DND-41 (cell line): Measurements from ENCODE around the gene TGM2.

Source experiments
- ATAC-seq: fragments of 200-7000 bp; cut with Tn5 transposase; 3 replicates; pipeline ENCODE4 v1.9.1; 2021; ENCODE audit warnings: low read depth; ENCODE audit not compliant: insufficient read depth
- DNase-seq: peaks from one replicate; pipeline ENCODE4 v3.0.0-alpha.2; 2020
- H2AFZ ChIP-seq: 2 replicates; pipeline ENCODE4 v1.6.0; 2012; ENCODE audit warnings: low read depth, low read length
- H3K27ac ChIP-seq: 2 replicates; pipeline ENCODE4 v1.5.1; 2012; ENCODE audit warnings: low read length, inconsistent platforms
- H3K27me3 ChIP-seq: fragments of 200-600 bp; sonication (generic); 2 replicates; pipeline ENCODE4 v1.6.0; 2012; ENCODE audit warnings: low read length, mild to moderate bottlenecking, inconsistent platforms; ENCODE audit not compliant: insufficient read depth, poor library complexity
- H3K36me3 ChIP-seq: 2 replicates; pipeline ENCODE4 v1.5.1; 2012; ENCODE audit warnings: low read length, inconsistent platforms; ENCODE audit not compliant: insufficient read depth
- H3K4me1 ChIP-seq: 2 replicates; pipeline ENCODE4 v1.5.1; 2012; ENCODE audit warnings: mild to moderate bottlenecking, low read length; ENCODE audit not compliant: insufficient read depth
- H3K4me2 ChIP-seq: 2 replicates; pipeline ENCODE4 v1.6.0; 2012; ENCODE audit warnings: mild to moderate bottlenecking, moderate library complexity, low read length, inconsistent platforms; ENCODE audit not compliant: insufficient read depth
- H3K4me3 ChIP-seq, 2 experiments: fragments of 200-600 bp in 1 of 2; shearing (Covaris generic) in 1 of 2; 2 replicates each; pipeline ENCODE4 v1.5.1; 2012 to 2016; ENCODE audit warnings: inconsistent platforms in 2 of 2, low read length in 2 of 2, mild to moderate bottlenecking in 2 of 2, low read depth in 1 of 2, moderate library complexity in 1 of 2
- H3K79me2 ChIP-seq: 2 replicates; pipeline ENCODE4 v1.6.0; 2012; ENCODE audit warnings: low read length, inconsistent platforms; ENCODE audit not compliant: insufficient read depth
- H3K9ac ChIP-seq: 2 replicates; pipeline ENCODE4 v1.6.0; 2012; ENCODE audit warnings: low read depth, mild to moderate bottlenecking, inconsistent platforms, low read length, moderate library complexity
- H3K9me3 ChIP-seq: 2 replicates; pipeline ENCODE4 v1.5.1; 2012; ENCODE audit warnings: low read length, moderate library complexity, mild to moderate bottlenecking, inconsistent platforms; ENCODE audit not compliant: insufficient read depth, severe bottlenecking
- H4K20me1 ChIP-seq: 2 replicates; pipeline ENCODE4 v1.6.0; 2012; ENCODE audit warnings: low read length; ENCODE audit not compliant: insufficient read depth
- EZH2 ChIP-seq: IDR thresholded peaks from 3 replicates; pipeline ENCODE4 v1.6.1; 2012; ENCODE audit warnings: borderline replicate concordance, low read depth, mild to moderate bottlenecking, moderate library complexity, low read length, inconsistent platforms; ENCODE audit not compliant: severe bottlenecking
- TF ChIP-seq, protein P1 (sequence below): IDR thresholded peaks from 2 replicates; pipeline ENCODE4 v1.5.1; 2012; ENCODE audit warnings: borderline replicate concordance, low read length, moderate library complexity, mild to moderate bottlenecking; ENCODE audit not compliant: poor library complexity, severe bottlenecking; ENCODE audit errors: extremely low read depth

Gene TGM2

DNA sequence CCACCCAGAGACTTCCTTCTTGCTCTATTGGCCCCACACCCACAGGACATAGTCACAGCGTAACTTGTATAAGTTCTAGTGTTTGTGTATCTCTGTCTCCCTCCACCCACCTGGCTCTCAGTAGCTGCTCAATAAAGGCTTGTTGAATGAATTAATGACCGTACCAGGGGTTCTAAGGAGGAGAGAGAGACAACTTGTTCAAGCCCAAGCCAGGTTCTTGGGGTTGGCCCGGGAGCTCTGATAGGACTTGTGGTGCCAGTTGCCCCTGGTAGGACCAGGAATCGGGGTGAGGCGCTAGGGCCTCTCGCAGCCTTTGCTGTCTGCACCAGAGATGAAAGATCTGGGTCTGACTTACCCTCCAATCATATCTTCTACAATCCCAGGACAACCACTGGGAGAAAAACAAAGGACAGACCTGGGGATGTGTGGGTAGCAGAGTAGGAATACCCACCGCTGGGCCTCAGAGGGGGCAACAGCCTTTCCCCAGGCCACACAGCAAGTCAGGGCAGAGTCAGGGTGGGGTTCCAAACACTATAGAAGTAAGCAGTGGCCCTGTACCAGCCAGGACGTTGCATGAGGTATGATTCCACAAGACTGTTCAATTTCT lies 5.3 kb upstream of the TGM2 start:
- Histone ChIP-seq H3K27me3 (peaks cover 16% of the 10 kb centered on the region), H4K20me1 (0 out of 2 replicates have a peak, but pooled peaks cover 2% of the 10 kb centered on the region), H3K9ac (no peak overlapping the region), H3K4me3 (no peak overlapping the region), H3K4me1 (no peaks in the 10 kb centered on the region), H2AFZ (no peak overlapping the region), H3K36me3 (no peaks in the 10 kb centered on the region), H3K27ac (no peak overlapping the region), H3K9me3 (no peaks in the 10 kb centered on the region), H3K79me2 (no peaks in the 10 kb centered on the region), H3K4me2 (no peak overlapping the region)
- DNase-seq, result no peak
- TF ChIP-seq, protein P1, sequence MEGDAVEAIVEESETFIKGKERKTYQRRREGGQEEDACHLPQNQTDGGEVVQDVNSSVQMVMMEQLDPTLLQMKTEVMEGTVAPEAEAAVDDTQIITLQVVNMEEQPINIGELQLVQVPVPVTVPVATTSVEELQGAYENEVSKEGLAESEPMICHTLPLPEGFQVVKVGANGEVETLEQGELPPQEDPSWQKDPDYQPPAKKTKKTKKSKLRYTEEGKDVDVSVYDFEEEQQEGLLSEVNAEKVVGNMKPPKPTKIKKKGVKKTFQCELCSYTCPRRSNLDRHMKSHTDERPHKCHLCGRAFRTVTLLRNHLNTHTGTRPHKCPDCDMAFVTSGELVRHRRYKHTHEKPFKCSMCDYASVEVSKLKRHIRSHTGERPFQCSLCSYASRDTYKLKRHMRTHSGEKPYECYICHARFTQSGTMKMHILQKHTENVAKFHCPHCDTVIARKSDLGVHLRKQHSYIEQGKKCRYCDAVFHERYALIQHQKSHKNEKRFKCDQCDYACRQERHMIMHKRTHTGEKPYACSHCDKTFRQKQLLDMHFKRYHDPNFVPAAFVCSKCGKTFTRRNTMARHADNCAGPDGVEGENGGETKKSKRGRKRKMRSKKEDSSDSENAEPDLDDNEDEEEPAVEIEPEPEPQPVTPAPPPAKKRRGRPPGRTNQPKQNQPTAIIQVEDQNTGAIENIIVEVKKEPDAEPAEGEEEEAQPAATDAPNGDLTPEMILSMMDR, result no peak
- TF ChIP-seq EZH2, result no peak
- ATAC-seq, result no peak

DNA sequence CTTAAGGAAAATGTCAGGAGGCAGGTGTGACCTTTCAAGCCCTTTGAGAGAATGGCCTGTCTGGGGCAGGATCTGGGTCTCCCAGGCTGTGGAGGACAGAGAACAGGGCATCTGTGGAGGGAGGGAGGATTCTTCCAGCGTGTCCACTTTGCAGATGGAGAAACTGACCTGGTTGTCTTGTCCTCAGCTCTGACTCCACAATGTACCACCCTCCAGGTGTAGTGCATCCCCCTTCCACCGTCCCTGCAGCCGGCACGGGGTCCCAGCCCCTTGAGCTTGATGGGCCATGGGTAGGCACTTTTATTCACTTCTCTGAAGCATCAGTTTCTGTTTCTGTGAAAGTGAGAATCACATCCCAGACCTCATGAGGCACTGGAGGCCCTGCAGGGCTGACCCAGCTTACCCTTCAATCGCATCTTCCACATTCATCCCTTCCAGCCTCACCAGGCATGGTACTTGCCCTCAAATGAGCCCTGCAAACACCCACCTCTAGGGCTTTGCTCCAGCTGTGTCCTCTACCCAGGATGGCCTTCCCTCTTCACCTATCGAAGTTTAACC lies 4.6 kb upstream of the TGM2 start:
- H3K4me1 ChIP-seq, result no peaks in the 10 kb centered on the region
- H3K79me2 ChIP-seq, result no peaks in the 10 kb centered on the region

DNA sequence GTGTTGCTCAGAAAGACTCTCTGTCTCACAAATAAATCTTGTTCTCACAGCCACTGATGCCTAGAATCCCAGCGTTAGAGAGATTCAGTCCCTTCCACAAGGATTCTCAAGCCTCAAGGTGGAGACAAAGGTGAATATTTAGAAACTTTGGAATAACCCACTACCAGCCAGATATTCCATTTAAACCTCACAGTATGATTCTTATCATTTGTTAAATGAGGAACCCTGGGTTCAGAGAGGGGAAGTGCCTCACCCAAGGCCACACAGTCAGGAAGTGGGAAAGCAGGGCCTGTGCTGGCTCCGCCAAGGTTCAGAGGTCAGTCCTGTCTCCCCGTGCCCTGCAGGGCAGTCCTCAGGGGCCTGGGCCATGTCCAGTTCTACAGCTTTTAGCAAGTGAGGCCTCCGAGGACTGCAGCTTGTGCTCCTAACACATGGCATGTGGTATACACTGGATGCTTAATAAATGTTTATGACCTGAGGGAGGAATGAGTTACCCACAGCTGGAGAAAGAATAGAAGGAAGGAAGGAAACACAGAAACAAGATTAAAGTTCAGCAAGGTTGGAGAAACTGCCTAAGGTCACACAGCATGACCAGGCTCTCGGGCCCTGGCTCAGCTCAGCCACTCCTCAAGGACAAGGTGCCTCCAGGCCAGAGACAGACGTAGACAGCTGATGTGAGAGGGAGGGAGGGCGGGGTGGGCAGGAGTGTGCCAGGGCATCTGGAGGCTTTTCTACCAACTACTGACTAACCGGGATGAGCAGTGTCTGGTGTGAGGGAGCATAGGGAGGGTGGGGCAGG lies 3.9 kb upstream of the TGM2 start:
- H3K79me2 ChIP-seq, result no peaks in the 10 kb centered on the region
- H3K4me2 ChIP-seq, result no peak overlapping the region
- H3K4me1 ChIP-seq, result no peaks in the 10 kb centered on the region
- no peaks in the 10 kb centered on the region for H3K9me3 ChIP-seq
- H2AFZ ChIP-seq, result no peak overlapping the region
- H3K27me3 ChIP-seq, result peaks cover 16% of the 10 kb centered on the region
- H4K20me1 ChIP-seq, result peaks cover 2% of the 10 kb centered on the region; the same call in 1 of the 2 replicates
- DNase-seq, result no peak
- H3K27ac ChIP-seq, result no peak overlapping the region
- no peak overlapping the region for H3K4me3 ChIP-seq
- no peak for TF ChIP-seq EZH2
- TF ChIP-seq, protein P1, result no peak
- H3K36me3 ChIP-seq, result no peaks in the 10 kb centered on the region
- ATAC-seq, result no peak
- H3K9ac ChIP-seq, result no peak overlapping the region

More for the DNA sequence above, 4.6 kb upstream of the TGM2 start:
- TF ChIP-seq EZH2, result no peak
- TF ChIP-seq, protein P1, result no peak
- no peak overlapping the region for H2AFZ ChIP-seq
- H3K9me3 ChIP-seq, result no peaks in the 10 kb centered on the region
- H3K4me3 ChIP-seq, result no peak overlapping the region
- no peaks in the 10 kb centered on the region for H3K36me3 ChIP-seq
- no peak overlapping the region for H3K27ac ChIP-seq
- no peak overlapping the region for H3K4me2 ChIP-seq
- H3K27me3 ChIP-seq, result peaks cover 16% of the 10 kb centered on the region
- H3K9ac ChIP-seq, result no peak overlapping the region
- H4K20me1 ChIP-seq, result 0 out of 2 replicates have a peak, but pooled peaks cover 2% of the 10 kb centered on the region
- no peak for DNase-seq
- no peak for ATAC-seq
